Activated T-helper 2 cell treated with anti-CD3 and anti-CD28 coated beads, Interferon-gamma antibody, Interleukin-2, Interleukin-4, amounts not matched to agents 10 μg/mL and 5 μg/mL and 100 μg/mL, durations not matched to agents 14 hours and 24 hours and 36 hours (primary cell): Measurements from ENCODE around the gene NINJ2. TPM values are rescaled to one million over a fixed set of nuclear protein-coding genes. Genes with fewer than 3 reads are reported as not detected.
A peak's percentile ranks its signal among the peaks of the same experiment; 100 is the strongest.
"Not testable (repeated sequence)": the region's sequence is repeated elsewhere in the genome, so short reads cannot be mapped to it uniquely, and the experiment has no call there.

Source experiments
- DNase-seq: peaks from one replicate; pipeline ENCODE4 v3.0.0; 2021; ENCODE audit warnings: low spot score
- H3K27ac Mint-ChIP-seq: one replicate; pipeline ENCODE4 v1.8.0; 2021; ENCODE audit warnings: mixed read lengths
- H3K27me3 Mint-ChIP-seq: one replicate; pipeline ENCODE4 v1.8.0; 2021; ENCODE audit warnings: low read depth, mixed read lengths
- H3K36me3 Mint-ChIP-seq: one replicate; pipeline ENCODE4 v1.8.0; 2021; ENCODE audit warnings: low read depth, mixed read lengths
- H3K4me1 Mint-ChIP-seq: one replicate; pipeline ENCODE4 v1.8.0; 2021; ENCODE audit warnings: low read depth, mixed read lengths
- H3K4me3 Mint-ChIP-seq: one replicate; pipeline ENCODE4 v1.8.0; 2021; ENCODE audit warnings: low read depth, mild to moderate bottlenecking, moderate library complexity, mixed read lengths
- H3K9me3 Mint-ChIP-seq: one replicate; pipeline ENCODE4 v1.8.0; 2021; ENCODE audit warnings: mixed read lengths
- intact Hi-C: fragments of 100-400 bp; cut with micrococcal nuclease; formaldehyde crosslinking; loops from one replicate; pipeline ENCODE4 v1.15.1; 2023
- total RNA-seq: library from RNA; stranded (reverse); gene quantifications from 2 replicates; pipeline ENCODE4 v1.2.3, GENCODE V29; 2022

The NINJ2 gene
- total RNA-seq, 1 donor from 2014 or later, result 3.1 TPM

DNA sequence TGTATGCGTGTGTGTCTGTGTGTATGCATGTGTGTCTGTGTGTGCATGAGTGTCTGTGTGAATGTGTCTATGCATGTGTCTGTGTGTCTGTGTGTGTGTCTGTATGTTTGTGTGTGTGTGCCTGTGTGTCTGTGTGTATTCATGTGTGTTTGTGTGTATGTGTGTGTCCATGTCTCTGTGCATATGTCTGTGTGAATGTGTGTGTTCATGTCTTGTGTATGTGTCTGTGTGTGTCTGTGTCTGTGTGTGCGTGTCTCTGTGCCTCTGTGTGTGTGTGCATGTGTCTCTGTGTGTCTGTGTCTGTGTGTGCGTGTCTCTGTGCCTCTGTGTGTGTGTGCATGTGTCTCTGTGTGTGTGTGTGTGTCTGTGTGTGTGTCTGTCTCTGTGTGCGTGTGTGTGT is 82.4 kb downstream of the NINJ2 start:
- peaks cover 6% of the 10 kb centered on the region for H3K4me1 Mint-ChIP-seq
- no peaks in the 10 kb centered on the region for H3K36me3 Mint-ChIP-seq
- H3K27ac Mint-ChIP-seq, result no peak overlapping the region
- H3K27me3 Mint-ChIP-seq, result peaks cover 3% of the 10 kb centered on the region
- intact Hi-C loops, result no loop called here
- no peaks in the 10 kb centered on the region for H3K9me3 Mint-ChIP-seq
- no peak overlapping the region for H3K4me3 Mint-ChIP-seq
- no peak for DNase-seq

DNA sequence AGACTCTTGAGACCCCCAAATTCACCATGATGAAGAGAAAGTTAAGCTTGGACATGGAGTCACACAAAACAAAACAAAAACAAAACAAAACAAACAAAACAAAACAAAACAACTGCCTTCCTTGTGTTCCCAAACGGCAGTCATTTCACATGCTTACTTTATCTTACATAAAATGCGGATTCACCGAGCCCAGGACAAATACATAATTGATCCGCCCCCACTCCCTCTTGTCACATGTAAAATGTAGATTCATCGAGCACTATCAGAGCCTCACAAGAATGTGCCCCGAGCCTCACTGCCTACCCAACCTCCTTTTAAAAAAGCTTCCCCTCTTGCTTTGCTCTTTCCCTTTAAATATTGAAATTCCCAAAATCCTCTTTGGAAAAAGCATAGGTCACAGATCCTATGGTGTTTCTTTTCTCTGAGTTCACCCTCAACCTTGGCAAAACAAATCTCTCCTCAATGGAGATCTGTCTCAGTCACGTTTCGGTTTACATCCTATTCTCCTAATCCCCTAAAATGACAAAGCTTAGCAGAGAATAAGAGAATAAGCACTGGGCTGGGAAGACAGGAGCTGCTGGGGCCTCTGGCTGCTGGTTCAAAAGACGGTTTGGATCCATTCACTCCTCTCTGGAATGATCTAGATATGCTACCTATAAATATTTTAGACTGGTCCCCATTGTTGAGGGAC is 83.7 kb downstream of the NINJ2 start:
- H3K27me3 Mint-ChIP-seq, result peaks cover 3% of the 10 kb centered on the region
- intact Hi-C loops, result no loop called here
- H3K36me3 Mint-ChIP-seq, result no peaks in the 10 kb centered on the region
- peaks cover 15% of the 10 kb centered on the region for H3K4me1 Mint-ChIP-seq
- no peak for DNase-seq
- H3K9me3 Mint-ChIP-seq, result no peaks in the 10 kb centered on the region
- H3K4me3 Mint-ChIP-seq, result no peak overlapping the region
- no peak overlapping the region for H3K27ac Mint-ChIP-seq

DNA sequence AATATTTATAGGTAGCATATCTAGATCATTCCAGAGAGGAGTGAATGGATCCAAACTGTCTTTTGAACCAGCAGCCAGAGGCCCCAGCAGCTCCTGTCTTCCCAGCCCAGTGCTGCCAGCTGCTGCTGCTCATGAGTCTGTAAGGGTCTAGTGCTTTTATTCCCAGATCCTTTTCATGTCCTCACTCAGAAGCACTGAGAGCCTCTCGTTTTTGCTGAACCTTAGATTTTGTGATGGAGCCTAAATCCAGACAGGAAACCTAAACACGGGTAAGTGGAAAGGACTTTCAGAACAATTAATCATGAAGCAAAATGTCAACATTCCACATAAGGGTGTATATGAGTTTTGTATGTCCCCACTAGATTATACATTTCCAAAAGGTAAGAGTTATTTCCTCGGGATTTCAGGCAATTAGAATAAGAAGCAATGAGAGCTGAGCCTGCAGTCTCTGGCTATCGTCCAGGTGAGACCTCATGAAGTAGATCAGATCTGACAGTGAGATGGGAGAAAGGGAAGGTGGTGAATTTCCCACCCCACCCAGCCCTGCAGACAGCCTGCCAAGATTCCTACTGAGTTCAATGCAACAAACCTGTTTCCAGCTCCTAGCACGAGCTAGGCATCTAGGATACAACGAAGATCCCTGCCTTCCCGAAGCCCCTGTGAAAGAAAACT is 84.4 kb downstream of the NINJ2 start:
- no peak overlapping the region for H3K4me3 Mint-ChIP-seq

DNA sequence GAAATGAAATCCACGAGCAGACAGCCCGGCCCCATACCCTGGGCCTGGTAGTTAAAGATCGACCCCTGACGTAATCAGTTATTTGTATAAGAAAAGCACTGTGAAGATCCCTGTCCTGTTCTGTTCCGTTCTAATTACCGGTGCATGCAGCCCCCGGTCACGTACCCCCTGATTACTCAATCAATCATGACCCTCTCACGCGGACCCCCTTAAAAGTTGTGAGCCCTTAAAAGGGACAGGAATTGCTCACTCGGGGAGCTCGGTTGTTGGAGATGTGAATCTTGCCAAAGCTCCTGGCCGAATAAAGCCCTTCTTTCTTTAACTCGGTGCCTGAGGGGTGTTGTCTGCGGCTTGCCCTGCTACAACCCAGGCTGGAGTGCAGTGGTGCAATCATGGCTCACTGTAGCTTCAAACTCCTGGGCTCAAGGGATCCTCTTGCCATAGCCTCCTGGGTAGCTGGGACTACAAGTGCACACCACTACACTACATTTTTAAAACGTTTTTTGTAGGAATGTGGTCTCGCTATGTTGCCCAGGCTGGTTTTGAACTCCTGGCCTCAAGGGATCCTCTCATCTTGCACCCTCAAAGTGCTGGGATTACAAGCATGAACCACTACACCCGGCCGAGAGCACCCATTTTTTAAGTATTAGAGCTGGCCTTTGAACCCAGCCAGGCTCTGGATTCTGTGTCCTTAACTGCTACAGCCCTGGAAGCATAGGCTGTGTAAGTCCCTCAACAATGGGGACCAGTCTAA is 85.1 kb downstream of the NINJ2 start:
- not testable (repeated sequence) for H3K9me3 Mint-ChIP-seq, DNase-seq, H3K27ac Mint-ChIP-seq, H3K4me3 Mint-ChIP-seq, H3K27me3 Mint-ChIP-seq, H3K36me3 Mint-ChIP-seq
- H3K4me1 Mint-ChIP-seq, result peaks cover 20% of the 10 kb centered on the region
- intact Hi-C loops, result loop anchor here (2.0 kb wide), 2 partner anchors 65 to 371 kb away; partner anchors contain the start of gene RAD52

More for the DNA sequence above, 84.4 kb downstream of the NINJ2 start:
- intact Hi-C loops, result no loop called here
- no peak for DNase-seq
- H3K4me1 Mint-ChIP-seq, result peaks cover 18% of the 10 kb centered on the region
- no peaks in the 10 kb centered on the region for H3K36me3 Mint-ChIP-seq
- no peak overlapping the region for H3K27ac Mint-ChIP-seq
- H3K27me3 Mint-ChIP-seq, result peaks cover 3% of the 10 kb centered on the region
- H3K9me3 Mint-ChIP-seq, result no peaks in the 10 kb centered on the region

DNA sequence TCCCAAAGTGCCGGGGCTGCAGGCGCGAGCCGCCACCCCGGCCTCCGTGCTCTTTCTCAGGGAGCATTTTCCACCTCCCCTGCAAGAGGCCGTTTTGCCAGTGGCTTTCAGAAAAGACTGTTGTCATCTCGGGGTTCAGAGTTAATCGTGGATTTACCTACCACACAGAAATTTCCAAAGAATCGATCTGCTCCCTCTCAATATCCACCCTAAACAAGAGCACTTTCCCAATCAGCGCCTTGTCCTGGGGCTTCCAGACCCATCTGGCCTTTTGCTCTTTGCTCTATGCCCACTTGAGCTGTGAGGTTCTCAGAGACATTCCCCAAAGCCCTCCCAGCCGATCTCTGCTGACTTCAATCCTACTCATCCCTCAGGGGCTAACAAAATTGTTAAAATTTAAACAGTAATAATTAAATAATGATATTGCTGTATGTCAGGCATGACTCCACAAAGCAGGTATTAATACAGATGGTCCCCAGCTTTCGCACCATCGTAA is 86.6 kb downstream of the NINJ2 start:
- Mint-ChIP-seq H3K36me3 (peaks cover 2% of the 10 kb centered on the region), H3K27ac (peak overlapping the region; percentile 68), H3K4me1 (peaks cover 25% of the 10 kb centered on the region)

DNA sequence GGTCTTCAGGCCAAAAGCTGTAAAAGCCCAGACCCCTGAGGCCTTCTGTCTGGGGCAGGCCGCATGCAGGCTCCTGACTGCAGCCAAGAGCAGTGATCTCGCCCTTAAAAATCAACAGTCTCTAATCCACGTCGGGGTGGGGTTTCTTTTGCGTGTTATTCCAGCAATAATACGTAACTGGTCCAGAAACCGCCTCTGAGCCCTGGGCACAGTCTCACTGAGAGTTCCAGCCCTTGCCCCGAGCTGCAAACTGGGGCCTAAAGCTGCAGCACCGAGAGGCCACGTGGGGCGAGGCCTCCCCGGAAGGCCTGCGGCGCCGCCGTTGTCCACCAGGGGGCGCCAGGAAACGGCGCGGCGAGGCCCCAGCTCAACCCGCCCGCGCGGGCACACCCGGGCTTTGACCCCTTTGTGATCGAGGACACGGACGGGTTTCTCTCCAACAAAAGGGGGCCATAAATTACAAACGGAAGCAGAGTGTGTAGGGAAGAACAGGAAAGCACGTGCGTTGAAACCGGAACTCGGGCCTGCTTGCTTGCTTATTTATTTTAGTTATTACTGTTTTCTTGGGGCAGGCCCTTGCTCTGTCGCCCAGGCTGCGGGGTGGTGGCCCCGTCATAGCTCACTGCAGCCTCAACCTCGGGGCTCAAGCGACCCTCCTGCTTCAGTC is 87.2 kb downstream of the NINJ2 start:
- H3K4me3 Mint-ChIP-seq, result no peak overlapping the region
- peak overlapping the region; percentile 74 for H3K27ac Mint-ChIP-seq

More for the DNA sequence above, 86.6 kb downstream of the NINJ2 start:
- Mint-ChIP-seq H3K4me3 (no peak overlapping the region), H3K27me3 (peaks cover 3% of the 10 kb centered on the region), H3K9me3 (no peaks in the 10 kb centered on the region)
- no peak for DNase-seq
- intact Hi-C loops, result loop anchor here (1.0 to 2.0 kb wide), 4 partner anchors 66 to 372 kb away; partner anchors contain the start of genes RAD52 and WNK1

DNA sequence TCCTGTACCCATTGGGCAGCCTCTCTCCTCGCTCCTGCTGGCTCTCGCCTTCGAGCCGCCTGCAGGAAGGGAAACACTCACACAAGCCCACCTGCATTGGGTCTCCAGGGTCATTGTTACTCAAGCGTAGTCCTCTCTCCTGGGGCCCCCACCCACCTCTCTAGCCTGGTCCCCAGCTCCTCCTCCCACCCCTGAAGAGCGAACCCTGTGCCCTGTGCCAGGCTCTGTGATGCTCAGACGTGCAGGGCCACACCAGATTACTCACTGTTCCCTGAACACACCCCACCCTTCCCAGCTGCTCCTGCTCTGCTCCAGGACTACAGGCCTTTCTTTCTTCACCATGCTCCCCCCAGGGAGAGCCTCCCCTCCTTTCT is 88.1 kb downstream of the NINJ2 start:
- intact Hi-C loops, result loop anchor here (2.0 kb wide), 1 partner anchor 92 kb away; no protein-coding TSS in a partner anchor
- H3K27me3 Mint-ChIP-seq, result peaks cover 3% of the 10 kb centered on the region
- H3K4me1 Mint-ChIP-seq, result peaks cover 25% of the 10 kb centered on the region
- H3K36me3 Mint-ChIP-seq, result peaks cover 2% of the 10 kb centered on the region
- DNase-seq, result no peak
- no peaks in the 10 kb centered on the region for H3K9me3 Mint-ChIP-seq
- no peak overlapping the region for H3K4me3 Mint-ChIP-seq
- H3K27ac Mint-ChIP-seq, result peak overlapping the region; percentile 35

More for the DNA sequence above, 87.2 kb downstream of the NINJ2 start:
- H3K36me3 Mint-ChIP-seq, result peaks cover 2% of the 10 kb centered on the region
- DNase-seq, result peak; percentile 80
- intact Hi-C loops, result loop anchor here (1.0 to 2.0 kb wide), 5 partner anchors 67 to 373 kb away; partner anchors contain the start of genes RAD52 and WNK1
- no peaks in the 10 kb centered on the region for H3K9me3 Mint-ChIP-seq
- H3K27me3 Mint-ChIP-seq, result peaks cover 3% of the 10 kb centered on the region
- peaks cover 25% of the 10 kb centered on the region for H3K4me1 Mint-ChIP-seq

DNA sequence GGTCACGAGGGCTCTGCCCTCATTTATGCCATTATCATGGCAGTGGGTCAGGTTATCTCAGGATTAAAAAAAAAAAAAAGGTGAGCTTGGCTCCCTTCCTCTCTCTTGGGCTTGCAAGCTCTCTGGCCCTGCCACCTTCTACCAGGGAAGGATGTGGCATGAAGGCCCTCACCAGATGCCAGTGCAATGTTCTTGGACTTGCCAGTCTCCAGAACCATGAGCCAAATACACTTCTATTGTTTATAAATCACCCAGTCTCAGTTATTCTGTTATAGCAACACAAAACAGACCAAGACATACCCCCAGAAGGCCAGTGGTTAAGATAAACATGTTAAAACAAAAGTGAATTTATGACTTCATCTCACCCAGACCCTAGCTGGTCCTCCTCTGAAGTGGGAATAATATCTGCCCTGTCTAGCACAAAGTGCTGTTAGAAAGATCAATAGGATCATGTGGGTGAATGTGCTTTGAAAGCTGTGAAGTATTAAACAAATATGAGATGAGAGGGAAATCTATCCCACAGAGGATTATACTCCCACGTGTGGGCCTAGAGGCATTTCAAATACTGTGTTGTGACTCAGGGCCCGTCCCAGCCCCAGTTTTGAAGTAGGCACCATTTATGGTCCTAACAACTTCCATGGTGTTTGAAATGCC is 88.6 kb downstream of the NINJ2 start:
- peak overlapping the region; percentile 49 for H3K27ac Mint-ChIP-seq
- H3K9me3 Mint-ChIP-seq, result no peaks in the 10 kb centered on the region
- peaks cover 2% of the 10 kb centered on the region for H3K36me3 Mint-ChIP-seq
- DNase-seq, result no peak
- peaks cover 26% of the 10 kb centered on the region for H3K4me1 Mint-ChIP-seq
- H3K27me3 Mint-ChIP-seq, result peaks cover 3% of the 10 kb centered on the region
- intact Hi-C loops, result loop anchor here (2.0 kb wide), 1 partner anchor 92 kb away; no protein-coding TSS in a partner anchor
- no peak overlapping the region for H3K4me3 Mint-ChIP-seq

DNA sequence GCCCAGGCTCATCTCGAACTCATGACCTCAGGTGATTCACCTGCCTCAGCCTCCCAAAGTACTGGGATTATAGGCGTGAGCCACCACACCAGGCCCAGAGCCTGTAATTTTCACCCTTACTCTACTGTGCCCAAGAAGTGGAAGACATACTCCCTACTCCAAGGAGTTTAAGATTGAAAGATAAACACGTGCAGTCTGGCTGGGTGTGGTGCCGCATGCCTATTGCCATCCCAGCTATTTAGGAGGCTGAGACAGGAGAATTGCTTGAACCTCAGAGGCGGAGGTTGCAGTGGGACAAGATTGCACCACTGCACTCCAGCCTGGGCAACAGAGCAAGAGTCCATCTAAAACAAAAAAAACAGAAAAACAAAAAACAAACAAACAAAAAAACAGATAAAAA is 90.0 kb downstream of the NINJ2 start:
- Mint-ChIP-seq H3K36me3 (peaks cover 2% of the 10 kb centered on the region), H3K4me1 (peaks cover 33% of the 10 kb centered on the region), H3K9me3 (no peaks in the 10 kb centered on the region), H3K27me3 (no peaks in the 10 kb centered on the region), H3K4me3 (no peak overlapping the region), H3K27ac (no peak overlapping the region)
- intact Hi-C loops, result no loop called here
- no peak for DNase-seq

DNA sequence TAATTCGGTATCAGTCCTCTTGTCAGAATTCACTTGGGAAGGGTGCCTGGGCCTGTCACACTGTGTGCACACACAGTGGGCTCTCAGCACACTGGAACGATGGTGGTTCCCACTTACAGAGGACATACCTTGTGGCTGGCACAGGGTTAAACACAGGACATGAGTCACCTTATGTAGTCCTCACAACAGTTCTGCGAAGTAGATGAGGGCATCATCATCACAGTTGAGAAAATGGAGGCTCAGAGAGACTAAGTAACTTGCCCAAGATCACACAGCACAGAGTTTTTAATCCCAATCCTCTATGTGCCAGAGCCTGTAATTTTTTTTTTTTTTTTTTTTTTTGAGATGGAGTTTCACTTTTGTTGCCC is 90.7 kb downstream of the NINJ2 start:
- peaks cover 2% of the 10 kb centered on the region for H3K36me3 Mint-ChIP-seq
- H3K4me3 Mint-ChIP-seq, result no peak overlapping the region
- intact Hi-C loops, result no loop called here
- peaks cover 35% of the 10 kb centered on the region for H3K4me1 Mint-ChIP-seq
- peak overlapping the region; percentile 60 for H3K27ac Mint-ChIP-seq
- DNase-seq, result no peak
- no peaks in the 10 kb centered on the region for H3K9me3 Mint-ChIP-seq
- H3K27me3 Mint-ChIP-seq, result no peaks in the 10 kb centered on the region

DNA sequence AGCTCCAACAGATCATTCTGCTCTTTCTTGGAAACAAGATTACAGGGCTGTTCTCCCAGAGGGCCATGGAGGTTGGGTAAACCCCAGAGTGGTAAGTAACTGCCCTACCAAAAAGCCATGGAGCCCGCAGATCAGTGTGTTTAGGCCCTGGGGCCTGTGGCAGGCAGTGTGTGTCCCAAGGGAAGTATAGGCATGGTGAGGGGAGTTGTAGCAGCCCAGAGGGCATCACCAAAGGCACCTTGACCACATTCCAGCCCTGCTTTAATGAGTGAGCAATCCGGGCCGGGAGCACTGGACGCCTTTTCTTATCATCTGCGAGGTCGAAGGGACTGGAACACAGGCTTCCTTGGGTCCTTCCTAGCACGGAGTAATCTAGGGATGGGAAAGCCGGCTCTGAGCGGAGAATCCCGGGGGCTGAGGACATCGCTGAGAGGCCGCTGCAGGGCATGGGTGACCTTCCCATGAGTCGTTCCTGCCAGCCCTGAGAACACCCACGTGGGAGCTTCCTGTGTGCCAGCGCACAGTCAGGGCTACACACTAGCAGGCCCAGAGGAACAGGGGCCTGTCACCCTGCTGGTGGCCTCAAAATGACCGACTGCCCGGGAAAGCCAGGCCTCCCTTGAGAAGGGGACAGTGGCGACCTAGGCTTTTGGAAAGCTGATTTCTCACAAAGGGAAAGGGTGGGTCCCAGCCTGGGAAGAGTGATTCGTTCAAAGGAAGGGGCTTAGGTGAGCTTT is 91.3 kb downstream of the NINJ2 start:
- Mint-ChIP-seq H3K4me1 (peaks cover 39% of the 10 kb centered on the region), H3K27ac (peak overlapping the region; percentile 60), H3K9me3 (no peaks in the 10 kb centered on the region), H3K4me3 (no peak overlapping the region), H3K36me3 (peaks cover 2% of the 10 kb centered on the region), H3K27me3 (no peaks in the 10 kb centered on the region)
- DNase-seq, result no peak
- intact Hi-C loops, result no loop called here
